ENCODE data around the gene KCNK3. TPM values are rescaled to one million over a fixed set of nuclear protein-coding genes. Genes with fewer than 3 reads are reported as not detected.
"Not testable (repeated sequence)": the region's sequence is repeated elsewhere in the genome, so short reads cannot be mapped to it uniquely, and the experiment has no call there.

The KCNK3 gene
- total RNA-seq, 4 donors from 2014 or later, result 1.6 to 7.7 (median 3.5) TPM

DNA sequence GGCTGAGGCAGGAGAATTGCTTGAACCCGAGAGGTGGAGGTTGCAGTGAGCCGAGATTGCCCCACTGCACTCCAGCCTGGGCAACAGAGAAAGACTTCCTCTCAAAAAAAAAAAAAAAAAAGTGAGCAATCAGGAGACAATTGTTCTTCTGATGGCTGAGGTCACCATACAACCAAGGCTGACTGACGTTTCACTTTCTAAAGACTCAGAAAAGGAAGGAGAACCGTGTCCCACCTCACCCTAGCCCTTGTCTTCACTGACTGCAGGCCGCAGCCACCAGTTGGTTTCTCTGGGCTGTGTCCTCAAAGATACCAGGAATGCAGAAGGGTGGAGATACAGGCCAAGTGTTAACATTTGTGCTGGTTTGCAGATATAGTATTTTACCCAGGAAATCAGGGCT lies 63.8 kb downstream of the KCNK3 start:
- DNase-seq (ENCODE audit: low spot score) (no peak), ATAC-seq (ENCODE audit: low FRiP score) (no peak)
- TF ChIP-seq, protein P1, sequence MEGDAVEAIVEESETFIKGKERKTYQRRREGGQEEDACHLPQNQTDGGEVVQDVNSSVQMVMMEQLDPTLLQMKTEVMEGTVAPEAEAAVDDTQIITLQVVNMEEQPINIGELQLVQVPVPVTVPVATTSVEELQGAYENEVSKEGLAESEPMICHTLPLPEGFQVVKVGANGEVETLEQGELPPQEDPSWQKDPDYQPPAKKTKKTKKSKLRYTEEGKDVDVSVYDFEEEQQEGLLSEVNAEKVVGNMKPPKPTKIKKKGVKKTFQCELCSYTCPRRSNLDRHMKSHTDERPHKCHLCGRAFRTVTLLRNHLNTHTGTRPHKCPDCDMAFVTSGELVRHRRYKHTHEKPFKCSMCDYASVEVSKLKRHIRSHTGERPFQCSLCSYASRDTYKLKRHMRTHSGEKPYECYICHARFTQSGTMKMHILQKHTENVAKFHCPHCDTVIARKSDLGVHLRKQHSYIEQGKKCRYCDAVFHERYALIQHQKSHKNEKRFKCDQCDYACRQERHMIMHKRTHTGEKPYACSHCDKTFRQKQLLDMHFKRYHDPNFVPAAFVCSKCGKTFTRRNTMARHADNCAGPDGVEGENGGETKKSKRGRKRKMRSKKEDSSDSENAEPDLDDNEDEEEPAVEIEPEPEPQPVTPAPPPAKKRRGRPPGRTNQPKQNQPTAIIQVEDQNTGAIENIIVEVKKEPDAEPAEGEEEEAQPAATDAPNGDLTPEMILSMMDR (IDR thresholded peaks at IDR 0.05), result no peak

DNA sequence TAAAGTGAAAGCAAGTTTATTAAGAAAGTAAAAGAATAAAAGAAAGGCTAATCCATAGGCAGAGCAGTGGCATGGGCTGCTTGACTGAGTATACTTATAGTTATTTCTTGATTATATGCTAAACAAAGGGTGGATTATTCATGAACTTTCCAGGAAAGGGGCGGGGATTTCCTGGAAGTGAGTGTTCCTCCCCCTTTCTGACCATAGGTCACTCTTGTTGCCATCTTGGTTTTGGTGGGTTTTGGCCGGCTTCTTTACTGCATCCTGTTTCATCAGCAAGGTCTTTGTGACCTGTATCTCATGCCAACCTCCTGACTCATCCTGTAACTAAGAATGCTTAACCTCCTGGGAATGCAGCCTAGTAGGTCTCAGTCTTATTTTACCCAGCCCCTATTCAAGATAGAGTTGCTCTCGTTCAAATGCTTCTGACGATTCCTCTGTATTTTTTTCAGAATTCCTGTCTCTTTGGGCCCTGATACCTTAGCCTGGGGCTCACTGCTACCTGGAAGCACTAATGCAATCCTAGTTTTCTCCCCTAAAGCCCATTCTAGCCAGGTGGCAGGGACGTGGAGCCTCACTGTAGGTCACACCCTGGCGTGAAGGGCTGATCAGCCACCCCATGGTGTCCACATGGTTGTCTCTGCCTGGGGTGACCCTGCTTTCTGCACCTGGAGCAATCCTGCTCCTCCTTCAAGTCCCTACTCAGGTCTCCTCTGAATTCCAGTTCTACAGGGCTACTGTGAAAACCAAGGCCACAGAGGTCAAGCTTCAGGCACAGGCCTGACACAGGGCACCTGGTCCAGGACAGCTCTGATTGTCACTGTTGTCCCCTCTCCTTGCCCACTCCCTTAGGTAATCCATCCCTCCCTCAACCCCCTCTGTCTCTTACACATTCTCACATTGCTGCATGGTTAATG lies 65.6 kb downstream of the KCNK3 start:
- ATAC-seq (ENCODE audit: low FRiP score), result peak; percentile 86
- TF ChIP-seq, protein P1 (IDR thresholded peaks at IDR 0.05), result no peak
- peak; percentile 60 for DNase-seq (ENCODE audit: low spot score)

DNA sequence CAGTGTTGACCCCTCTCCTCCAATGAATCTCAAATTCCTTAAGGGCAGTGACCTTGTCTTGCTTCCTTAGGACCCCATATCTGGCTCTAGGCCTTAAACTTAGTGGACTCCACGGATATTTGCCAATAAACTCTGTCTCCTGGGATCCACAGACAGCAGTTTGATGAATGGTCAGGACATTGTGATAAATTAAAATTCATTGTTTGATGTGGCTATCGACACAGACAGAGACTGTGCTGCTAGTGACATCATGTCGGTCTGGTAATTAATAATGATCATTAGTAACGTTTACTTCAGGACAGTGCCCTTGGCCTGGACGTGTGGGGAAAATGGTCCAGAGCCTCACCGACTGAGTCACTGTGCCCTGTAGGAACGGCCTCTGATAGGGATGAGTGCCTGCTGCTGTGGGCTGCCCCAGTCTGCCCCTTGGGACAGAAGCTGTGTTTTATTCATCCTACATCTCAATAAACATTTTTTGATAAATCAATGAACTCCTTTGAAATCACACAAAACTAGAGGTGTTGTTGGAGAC lies 66.3 kb downstream of the KCNK3 start:
- ATAC-seq (ENCODE audit: low FRiP score), result no peak
- TF ChIP-seq, protein P1 (IDR thresholded peaks at IDR 0.05), result no peak
- DNase-seq (ENCODE audit: low spot score), result no peak

- no peak for DNase-seq (ENCODE audit: low spot score)
- ATAC-seq (ENCODE audit: low FRiP score), result no peak
- TF ChIP-seq, protein P1 (IDR thresholded peaks at IDR 0.05), result no peak
Measured at GRCh38 chr2:26759845-26760244, 67.3 kb downstream of the KCNK3 start.

GRCh38 chr2:26760991-26761390 lies 68.5 kb downstream of the KCNK3 start:
- not testable (repeated sequence) for ATAC-seq (ENCODE audit: low FRiP score)

DNA sequence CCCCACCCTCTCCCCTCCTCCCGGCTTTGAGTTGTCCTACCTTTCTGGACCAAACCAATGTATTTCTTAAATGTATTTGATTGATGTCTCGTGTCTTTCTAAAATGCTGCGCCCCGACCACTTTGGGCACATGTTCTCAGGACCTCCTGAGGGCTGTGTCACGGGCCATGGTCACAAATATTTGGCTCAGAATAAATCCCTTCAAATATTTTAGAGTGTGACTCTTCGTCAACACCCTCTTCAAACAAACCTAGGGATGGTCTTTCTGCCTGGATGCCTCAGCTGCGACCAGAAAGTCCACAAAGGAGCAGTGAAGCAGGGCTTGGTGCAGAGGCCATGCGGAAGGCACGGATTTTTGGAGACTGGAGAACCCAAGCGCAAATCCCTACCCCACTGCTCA lies 70.5 kb downstream of the KCNK3 start:
- TF ChIP-seq, protein P1 (IDR thresholded peaks at IDR 0.05), result no peak

More at GRCh38 chr2:26760991-26761390, 68.5 kb downstream of the KCNK3 start:
- not testable (repeated sequence) for DNase-seq (ENCODE audit: low spot score)

DNA sequence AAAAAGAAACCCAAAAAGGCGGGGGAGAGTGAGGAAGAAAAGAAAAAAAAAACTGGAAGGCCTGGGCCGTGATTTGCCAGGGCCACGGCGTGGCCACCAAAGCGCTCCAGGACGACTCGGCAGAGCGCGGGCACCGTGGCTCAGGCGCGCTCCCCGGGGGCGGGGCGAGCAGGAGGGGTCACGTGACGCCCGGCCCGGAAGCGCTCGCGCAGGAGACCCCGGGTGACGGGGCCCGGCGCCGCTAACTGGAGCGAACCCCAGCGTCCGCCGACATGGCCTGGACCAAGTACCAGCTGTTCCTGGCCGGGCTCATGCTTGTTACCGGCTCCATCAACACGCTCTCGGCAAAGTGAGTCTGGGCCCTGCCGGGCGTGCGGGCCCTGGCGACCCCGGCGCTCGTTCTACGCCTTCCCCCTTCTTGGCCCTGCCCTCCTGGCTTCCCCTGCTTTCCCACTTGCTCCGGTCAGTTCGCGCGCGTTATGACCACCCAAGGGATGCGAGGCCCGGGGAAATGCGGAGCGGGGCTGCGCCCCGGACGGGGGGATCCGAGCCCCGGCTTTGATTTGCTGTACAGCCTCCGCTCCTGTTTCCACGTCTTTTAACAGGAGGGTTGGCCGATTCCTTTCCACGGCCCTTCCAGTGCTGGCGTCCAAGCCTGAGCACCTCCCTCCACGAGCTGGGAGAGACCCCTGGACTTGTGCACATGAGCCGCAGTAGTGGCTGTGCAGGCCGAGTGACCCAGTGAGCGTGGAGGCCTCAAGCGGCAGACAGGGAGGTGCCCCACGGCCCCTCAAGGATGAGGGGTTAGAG lies 71.8 kb downstream of the KCNK3 start, which contains the start of gene SLC35F6:
SLC35F6 (plus strand) TSS at position 207 of the 810 bp plus-strand sequence; CDS start at position 273, 66 bp downstream.
- TF ChIP-seq, protein P1 (IDR thresholded peaks at IDR 0.05), result no peak
- ATAC-seq (ENCODE audit: low FRiP score) (peak; percentile 89), DNase-seq (ENCODE audit: low spot score) (peak; percentile 51)

More for the DNA sequence above, 70.5 kb downstream of the KCNK3 start:
- DNase-seq (ENCODE audit: low spot score), result no peak
- ATAC-seq (ENCODE audit: low FRiP score), result no peak

Measured in omental fat pad (tissue), 4 donors.